ENCODE measurements around the gene FAM53A. TPM values are rescaled to one million over a fixed set of nuclear protein-coding genes. Genes with fewer than 3 reads are reported as not detected.
"Not testable (repeated sequence)": the region's sequence is repeated elsewhere in the genome, so short reads cannot be mapped to it uniquely, and the experiment has no call there.

FAM53A gene
- total RNA-seq, 1 donor from 2014 or later: 1.7 TPM

GRCh38 chr4:1646690-1647089 is 37.4 kb downstream of the FAM53A start:
- Histone ChIP-seq H3K27me3 (ENCODE audit: low read depth) (no peaks in the 10 kb centered on the region), H3K4me3 (no peak overlapping the region), H3K36me3 (no peaks in the 10 kb centered on the region), H3K27ac (no peak overlapping the region), H3K4me1 (no peaks in the 10 kb centered on the region), H3K9me3 (no peaks in the 10 kb centered on the region)
- no peak for DNase-seq
- ATAC-seq: no peak
- intact Hi-C loops (cut with DNase I): no loop called here
- TF ChIP-seq CTCF (IDR thresholded peaks at IDR 0.05): no peak

- Histone ChIP-seq H3K4me1 (no peaks in the 10 kb centered on the region), H3K27me3 (ENCODE audit: low read depth) (no peaks in the 10 kb centered on the region), H3K9me3 (no peaks in the 10 kb centered on the region), H3K4me3 (no peak overlapping the region), H3K27ac (no peak overlapping the region), H3K36me3 (no peaks in the 10 kb centered on the region)
- intact Hi-C loops (cut with DNase I): no loop called here
- no peak for TF ChIP-seq CTCF (IDR thresholded peaks at IDR 0.05)
- ATAC-seq (peak; percentile 45 to 66), DNase-seq (no peak)
These were observed 39.0 kb downstream of the FAM53A start for GRCh38 chr4:1644891-1645657.

- no peak for TF ChIP-seq CTCF (IDR thresholded peaks at IDR 0.05)
- intact Hi-C loops (cut with DNase I): no loop called here
- Histone ChIP-seq H3K36me3 (no peaks in the 10 kb centered on the region), H3K4me1 (no peaks in the 10 kb centered on the region), H3K27ac (no peak overlapping the region), H3K4me3 (no peak overlapping the region), H3K9me3 (no peaks in the 10 kb centered on the region), H3K27me3 (ENCODE audit: low read depth) (no peaks in the 10 kb centered on the region)
- DNase-seq (no peak), ATAC-seq (no peak)
These were observed 40.0 kb downstream of the FAM53A start for GRCh38 chr4:1643971-1644735.

- no peak for DNase-seq
- H3K9me3 ChIP-seq: no peaks in the 10 kb centered on the region
- H3K27me3 ChIP-seq (ENCODE audit: low read depth): no peaks in the 10 kb centered on the region
- H3K27ac ChIP-seq: no peak overlapping the region
- H3K4me1 ChIP-seq: no peaks in the 10 kb centered on the region
- no peak overlapping the region for H3K4me3 ChIP-seq
- intact Hi-C loops (cut with DNase I): no loop called here
- no peaks in the 10 kb centered on the region for H3K36me3 ChIP-seq
- no peak for ATAC-seq
- no peak for TF ChIP-seq CTCF (IDR thresholded peaks at IDR 0.05)
These were observed 41.7 kb downstream of the FAM53A start for GRCh38 chr4:1642196-1642951.

GRCh38 chr4:1641671-1642070 is 42.4 kb downstream of the FAM53A start:
- DNase-seq (no peak), ATAC-seq (no peak)
- no peaks in the 10 kb centered on the region for H3K4me1 ChIP-seq
- intact Hi-C loops (cut with DNase I): no loop called here
- no peak overlapping the region for H3K27ac ChIP-seq
- no peak for TF ChIP-seq CTCF (IDR thresholded peaks at IDR 0.05)
- H3K27me3 ChIP-seq (ENCODE audit: low read depth): no peaks in the 10 kb centered on the region
- H3K4me3 ChIP-seq: no peak overlapping the region
- H3K9me3 ChIP-seq: no peaks in the 10 kb centered on the region
- no peaks in the 10 kb centered on the region for H3K36me3 ChIP-seq

- not testable (repeated sequence) for DNase-seq, H3K36me3 ChIP-seq, ATAC-seq
These were observed 43.2 kb downstream of the FAM53A start for GRCh38 chr4:1640716-1641503.

More at GRCh38 chr4:1640716-1641503, 43.2 kb downstream of the FAM53A start:
- H3K27ac ChIP-seq; H3K4me1 ChIP-seq; H3K9me3 ChIP-seq; H3K4me3 ChIP-seq; H3K27me3 ChIP-seq (ENCODE audit: low read depth); intact Hi-C loops (cut with DNase I): not testable (repeated sequence)

Measured in lower lobe of right lung (tissue), 2 donors.